Erythroblast (primary cell): ENCODE measurements around the gene LRR1.

ENCODE experiments used
- DNase-seq, 2 experiments: peaks; one replicate each; lab custom pipeline; 2025; lab: John Stamatoyannopoulos, UW
- GATA1 ChIP-seq: IDR thresholded peaks from 2 replicates; pipeline ENCODE4 v1.6.1; 2011; ENCODE audit warnings: low read depth, mild to moderate bottlenecking, control low read depth, low read length, moderate library complexity
- POLR2A ChIP-seq: IDR thresholded peaks from 2 replicates; pipeline ENCODE4 v1.6.1; 2011; ENCODE audit warnings: mild to moderate bottlenecking, low read length

Gene LRR1, protein sequence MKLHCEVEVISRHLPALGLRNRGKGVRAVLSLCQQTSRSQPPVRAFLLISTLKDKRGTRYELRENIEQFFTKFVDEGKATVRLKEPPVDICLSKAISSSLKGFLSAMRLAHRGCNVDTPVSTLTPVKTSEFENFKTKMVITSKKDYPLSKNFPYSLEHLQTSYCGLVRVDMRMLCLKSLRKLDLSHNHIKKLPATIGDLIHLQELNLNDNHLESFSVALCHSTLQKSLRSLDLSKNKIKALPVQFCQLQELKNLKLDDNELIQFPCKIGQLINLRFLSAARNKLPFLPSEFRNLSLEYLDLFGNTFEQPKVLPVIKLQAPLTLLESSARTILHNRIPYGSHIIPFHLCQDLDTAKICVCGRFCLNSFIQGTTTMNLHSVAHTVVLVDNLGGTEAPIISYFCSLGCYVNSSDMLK

DNA sequence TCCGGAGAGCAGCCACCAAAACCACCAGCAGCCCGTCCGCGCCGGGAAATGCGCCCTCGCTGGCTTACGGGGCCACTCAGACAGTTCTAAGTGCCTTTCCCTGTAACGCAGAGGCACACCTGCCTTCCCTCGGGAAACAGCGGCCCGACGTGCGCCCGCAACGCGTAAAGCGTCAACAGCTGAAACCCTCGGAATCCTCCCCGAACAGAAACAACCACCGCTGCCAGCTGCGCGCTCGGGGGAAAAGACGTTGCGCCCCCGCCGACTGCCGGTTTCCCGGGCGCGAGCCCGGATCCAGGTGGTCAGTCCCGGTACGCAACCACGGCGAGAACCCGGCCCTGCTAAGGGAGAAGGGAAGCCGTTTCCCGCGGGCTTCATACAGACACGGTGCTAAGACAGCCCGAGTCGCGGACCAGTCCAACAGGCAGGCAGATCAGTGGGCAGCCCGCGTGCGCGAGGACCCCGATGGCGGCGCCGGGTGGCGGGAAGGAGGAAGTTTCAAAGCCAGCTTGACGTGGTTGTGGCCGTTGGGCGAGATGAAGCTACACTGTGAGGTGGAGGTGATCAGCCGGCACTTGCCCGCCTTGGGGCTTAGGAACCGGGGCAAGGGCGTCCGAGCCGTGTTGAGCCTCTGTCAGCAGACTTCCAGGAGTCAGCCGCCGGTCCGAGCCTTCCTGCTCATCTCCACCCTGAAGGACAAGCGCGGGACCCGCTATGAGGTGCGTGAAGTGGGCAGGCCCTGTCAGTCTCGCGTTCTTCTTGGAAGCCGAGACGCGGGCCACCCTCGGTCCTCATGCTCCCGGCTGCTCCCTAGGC is at the start of gene LRR1:
Gene LRR1, plus strand, starts transcription at position 456 of the 816 bp plus-strand sequence. Its CDS starts 81 bp downstream, at position 537.
- TF ChIP-seq POLR2A (peak; percentile 97), GATA1 (no peak)
- peak; percentile 89 to 94 for DNase-seq

DNA sequence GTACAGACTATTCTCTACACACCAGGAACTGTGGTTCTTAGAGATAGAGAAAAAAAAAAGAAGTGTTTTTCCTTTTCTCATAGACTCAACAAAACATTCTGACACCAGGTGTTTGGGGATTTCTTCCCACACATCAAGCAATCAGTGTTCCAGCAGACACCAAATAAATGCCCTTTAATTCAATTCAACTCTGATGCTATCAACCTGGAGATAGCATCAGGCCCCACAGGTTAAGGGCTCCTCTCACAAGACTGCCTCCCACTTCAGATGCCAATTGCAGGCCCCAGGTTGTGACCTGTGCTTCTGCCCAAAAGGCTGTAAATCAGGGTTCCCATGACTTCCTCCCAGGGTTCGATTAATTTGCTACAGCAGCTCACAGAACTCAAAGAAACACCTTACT is 49.3 kb upstream of the LRR1 start:
- TF ChIP-seq POLR2A: no peak
- no peak for TF ChIP-seq GATA1
- DNase-seq: no peak

DNA sequence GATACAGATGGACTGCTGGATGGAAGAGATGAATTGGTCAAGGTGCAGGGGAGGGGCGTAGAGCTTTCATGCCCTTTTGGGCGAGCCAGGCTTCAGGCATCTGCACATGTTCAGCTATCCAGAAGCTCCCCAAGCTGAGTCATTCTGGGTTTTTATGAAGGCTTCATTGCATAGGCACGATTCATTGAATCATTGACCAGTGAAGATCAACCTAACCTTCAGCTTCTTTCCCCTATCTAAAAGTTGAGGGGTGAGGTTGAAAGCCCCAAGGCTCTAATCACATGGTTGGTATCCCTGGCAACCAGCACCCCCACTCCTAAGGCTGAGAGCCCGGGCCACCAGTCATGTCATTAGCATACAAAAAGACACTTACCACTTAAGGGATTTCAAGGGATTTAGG is 48.9 kb upstream of the LRR1 start:
- DNase-seq: no peak
- no peak for TF ChIP-seq GATA1
- no peak for TF ChIP-seq POLR2A

DNA sequence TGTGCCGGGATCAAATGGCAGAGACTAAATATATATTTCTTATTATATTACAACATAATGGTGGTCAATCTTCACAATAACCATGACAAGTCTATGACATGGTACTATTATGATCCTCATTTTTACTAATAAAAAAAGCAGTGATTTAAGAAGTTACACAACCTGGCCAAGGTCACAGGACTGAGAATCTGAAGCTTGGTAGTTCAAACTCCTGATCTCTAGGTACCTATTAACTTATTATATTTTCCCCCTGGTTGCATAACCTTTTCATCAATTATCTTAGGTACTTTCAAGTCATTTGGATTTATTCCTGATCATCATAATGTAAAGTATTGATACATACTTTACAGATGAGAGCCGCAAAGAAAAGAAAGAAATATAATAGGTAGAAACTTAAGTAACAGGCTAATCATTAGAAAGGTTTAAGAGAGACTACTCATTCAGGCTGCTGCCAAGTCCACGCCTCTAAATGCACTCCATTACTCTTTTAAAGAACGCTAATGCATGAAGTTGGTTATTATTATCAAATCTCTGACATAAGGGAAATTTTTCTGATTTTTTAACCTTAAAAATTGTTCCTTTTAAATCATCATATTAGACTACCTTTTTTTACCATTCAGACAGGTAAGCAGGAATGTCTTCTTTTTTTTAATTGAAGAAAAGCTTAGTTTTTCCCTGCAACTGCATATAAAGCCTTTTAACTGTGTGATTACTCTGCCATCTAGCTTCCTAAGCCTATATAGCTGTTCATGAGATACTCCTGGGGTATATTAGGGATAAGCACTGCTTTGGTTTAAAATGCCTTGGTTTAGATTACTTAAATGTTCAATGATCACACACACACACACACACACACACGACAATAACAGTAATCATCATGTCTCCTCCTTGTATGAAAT is 48.2 kb upstream of the LRR1 start:
- TF ChIP-seq GATA1 (no peak), POLR2A (no peak)
- no peak for DNase-seq

DNA sequence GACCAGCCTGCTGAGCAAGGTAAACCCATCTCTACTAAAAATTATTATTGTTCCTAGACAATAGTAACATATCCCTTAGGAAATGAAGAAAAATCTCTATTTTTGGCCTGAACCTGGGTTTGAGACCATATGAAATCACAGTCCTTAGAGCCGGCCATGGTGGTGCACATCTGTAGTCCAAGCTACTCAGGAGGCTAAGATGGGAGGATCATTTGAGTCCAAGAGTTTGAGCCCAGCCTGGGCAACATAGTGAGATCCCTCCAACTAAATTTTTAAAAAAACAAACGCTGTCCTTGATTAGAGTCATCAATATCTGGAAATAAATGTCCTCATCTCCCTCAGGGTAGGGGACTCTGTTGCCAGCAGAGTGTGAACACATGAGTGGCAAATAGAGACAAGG is 47.2 kb upstream of the LRR1 start:
- TF ChIP-seq GATA1 (no peak), POLR2A (no peak)
- no peak for DNase-seq

DNA sequence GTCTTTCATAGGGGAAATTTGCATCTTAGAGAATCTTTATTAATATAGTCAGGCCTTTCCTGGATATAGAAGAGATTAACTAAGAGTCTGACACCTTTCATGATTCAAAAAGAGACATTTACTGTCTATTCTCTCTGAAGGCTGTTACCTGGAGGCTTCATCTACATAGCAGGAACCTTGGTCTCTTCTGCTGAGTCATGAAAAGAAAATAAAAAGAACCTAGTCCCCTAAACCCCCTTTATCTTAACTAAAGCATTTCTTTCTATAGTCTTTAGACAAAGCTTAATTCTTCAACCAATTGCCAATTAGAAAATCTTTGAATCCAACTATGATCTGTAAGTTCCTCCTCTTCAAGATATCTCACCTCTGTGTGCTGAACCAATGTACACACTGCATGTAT is 45.6 kb upstream of the LRR1 start:
- DNase-seq: no peak
- TF ChIP-seq GATA1 (no peak), POLR2A (no peak)

DNA sequence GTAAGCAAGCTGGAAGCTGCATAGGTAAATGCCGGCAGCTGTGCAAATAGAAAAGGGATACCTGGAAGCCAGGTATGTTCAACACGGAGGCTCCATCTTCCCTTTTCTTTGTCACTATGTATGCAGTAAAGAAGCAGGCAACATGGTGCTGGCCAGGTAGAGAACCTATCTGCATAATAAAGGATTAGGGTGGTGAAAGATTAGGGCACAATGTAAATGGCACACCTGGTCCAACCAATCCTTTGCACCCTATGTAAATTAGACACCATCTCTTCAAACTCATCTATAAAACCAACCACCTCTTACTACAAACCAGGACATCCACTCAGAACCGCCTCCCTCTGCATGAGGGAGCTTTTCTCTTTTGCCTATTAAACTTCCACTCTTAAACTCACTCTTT is 44.8 kb upstream of the LRR1 start:
- no peak for DNase-seq
- no peak for TF ChIP-seq POLR2A
- TF ChIP-seq GATA1: no peak

DNA sequence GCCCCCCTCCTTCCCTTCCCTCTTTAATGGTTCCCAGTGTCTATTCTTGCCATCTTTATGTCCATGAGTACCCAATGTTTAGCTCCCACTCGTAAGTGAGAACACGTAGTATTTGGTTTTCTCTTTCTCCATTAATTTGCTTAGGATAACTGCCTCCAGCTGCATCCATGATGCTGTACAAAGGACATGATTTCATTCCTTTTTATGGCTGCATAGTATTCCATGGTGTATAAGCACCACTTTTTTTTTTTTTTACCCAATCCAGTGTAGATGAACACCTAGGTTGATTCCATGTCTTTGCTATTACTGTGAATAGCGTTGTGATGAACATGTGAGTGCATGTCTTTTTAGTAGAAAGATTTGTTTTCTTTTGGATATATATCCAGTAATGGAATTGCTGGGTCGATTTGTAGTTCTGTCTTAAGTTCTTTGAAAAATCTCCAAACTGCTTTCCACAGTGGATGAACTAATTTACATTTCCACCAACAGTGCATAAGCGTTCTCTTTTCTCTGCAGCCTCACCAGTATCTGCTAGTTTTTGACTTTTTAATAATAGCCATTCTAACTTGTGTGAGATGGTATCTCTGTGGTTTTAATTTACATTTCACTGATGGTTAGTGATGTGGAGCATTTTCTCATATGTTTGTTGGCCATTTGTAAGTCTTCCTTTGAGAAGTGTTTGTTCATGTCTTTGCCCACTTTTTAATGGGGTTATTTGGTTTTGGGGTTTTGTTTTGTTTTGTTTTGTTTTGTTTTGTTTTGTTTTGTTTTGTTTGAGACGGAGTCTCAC is 38.6 kb upstream of the LRR1 start:
- no peak for DNase-seq
- TF ChIP-seq GATA1: no peak
- TF ChIP-seq POLR2A: no peak

DNA sequence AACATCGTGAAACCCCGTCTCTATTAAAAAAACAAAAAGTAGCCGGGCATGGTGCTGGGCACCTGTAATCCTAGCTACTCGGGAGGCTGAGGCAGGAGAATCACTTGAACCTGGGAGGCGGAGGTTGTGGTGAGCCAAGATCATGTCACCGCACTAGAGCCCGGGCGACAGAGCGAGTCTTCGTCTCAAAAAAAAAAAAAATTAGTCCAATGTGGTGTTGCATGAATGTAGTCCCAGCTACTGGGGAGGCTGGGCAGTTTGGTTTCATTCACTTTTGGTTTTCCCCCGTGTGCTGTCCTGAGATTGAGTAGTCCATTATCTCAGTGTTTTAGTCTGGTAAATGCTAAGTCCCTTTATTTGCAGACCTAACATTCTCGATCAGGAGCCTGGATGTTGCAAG is 32.0 kb upstream of the LRR1 start:
- TF ChIP-seq GATA1 (no peak), POLR2A (no peak)
- no peak for DNase-seq

DNA sequence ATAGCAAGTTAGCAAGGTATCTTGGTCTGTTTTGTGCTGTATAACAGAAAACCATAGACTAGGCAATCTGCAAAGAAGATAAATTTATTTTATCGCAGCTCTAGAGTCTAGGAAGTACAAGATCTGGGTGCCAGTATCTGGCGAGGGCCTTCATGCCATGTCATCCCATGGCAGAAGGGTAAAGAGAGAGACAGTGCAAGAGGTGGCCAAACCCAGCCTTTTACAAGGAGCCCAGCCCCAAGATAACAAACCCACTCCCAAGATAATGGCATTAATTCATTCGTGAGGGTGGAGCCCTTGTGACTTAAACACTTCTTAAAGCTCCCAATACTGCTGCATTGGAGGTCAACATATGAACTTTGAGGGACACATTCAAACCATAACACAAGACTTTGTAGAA is 29.5 kb upstream of the LRR1 start:
- DNase-seq: no peak
- TF ChIP-seq GATA1 (no peak), POLR2A (no peak)

DNA sequence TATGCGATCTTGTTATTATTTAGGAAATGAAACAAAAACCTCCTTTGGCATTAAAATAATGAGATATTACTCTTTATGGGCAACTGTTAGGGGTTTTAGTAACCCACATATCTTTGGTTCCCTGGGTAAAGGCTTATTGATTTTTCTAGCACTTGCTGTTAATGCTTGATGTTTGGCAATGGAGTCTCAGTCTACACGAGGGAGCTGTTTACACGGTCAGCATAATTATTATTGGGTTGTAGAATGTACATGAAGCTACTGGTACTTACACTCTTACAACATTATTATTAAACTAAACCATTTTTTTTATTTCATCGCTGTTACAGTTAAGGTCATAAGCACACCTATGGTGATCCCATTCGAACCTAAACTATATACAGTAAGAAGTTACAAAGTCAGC is 24.7 kb upstream of the LRR1 start:
- DNase-seq: no peak
- TF ChIP-seq GATA1: no peak
- no peak for TF ChIP-seq POLR2A

DNA sequence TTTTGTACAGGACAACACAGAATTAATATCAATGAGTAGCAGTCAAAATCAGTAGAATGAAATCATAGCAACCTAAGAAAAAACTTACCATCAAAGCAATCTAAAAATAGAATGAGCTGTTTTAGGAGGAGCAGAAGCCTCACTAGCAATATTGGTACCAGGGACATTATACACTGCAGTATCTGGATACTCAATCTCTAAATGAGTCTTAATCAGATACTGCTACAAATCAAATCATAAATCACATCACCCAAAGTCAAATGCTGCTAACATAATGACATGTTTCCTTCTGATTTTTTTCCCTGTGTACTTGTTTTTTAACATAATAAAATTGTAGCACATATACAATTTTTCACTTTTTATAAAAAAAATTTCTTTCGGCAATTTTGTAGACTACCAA is 20.6 kb upstream of the LRR1 start:
- no peak for TF ChIP-seq POLR2A
- TF ChIP-seq GATA1: no peak
- DNase-seq: no peak

DNA sequence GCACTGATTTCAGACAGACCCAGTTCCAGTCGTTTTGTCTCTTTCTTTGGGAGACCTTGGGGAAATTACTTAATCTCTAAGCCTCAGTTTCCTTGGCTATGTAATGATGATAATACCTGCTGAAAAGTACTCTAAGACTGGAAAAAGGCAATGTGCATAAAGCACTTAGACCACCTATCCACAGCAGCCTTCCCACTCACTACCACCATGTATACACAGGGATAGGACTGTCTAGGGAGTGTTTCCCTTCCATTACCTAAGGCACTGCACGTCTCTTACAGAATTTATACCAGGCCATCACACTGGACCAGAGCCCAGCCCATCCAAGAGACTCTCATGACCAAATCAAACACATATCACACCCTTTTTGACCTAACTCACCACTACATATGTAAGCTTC is 18.9 kb upstream of the LRR1 start:
- TF ChIP-seq POLR2A: no peak
- no peak for TF ChIP-seq GATA1

More for the DNA sequence above, 18.9 kb upstream of the LRR1 start:
- no peak for DNase-seq
